ENCODE data around the gene TUBA4A.

GRCh38 chr2:219218732-219219701, 34.7 kb downstream of the TUBA4A start, which contains the start of gene ABCB6:
- TF ChIP-seq CTCF (IDR thresholded peaks at IDR 0.05): peak in 2 of 4 experiments; percentile 19 to 22
- TF ChIP-seq POLR2A (IDR thresholded peaks at IDR 0.05): peak; percentile 27 to 45
- no peak for TF ChIP-seq EP300 (IDR thresholded peaks at IDR 0.05)

Measured in gastroesophageal sphincter (tissue), 3 donors.